ENCODE results near the gene DENND10.

Gene DENND10

DNA sequence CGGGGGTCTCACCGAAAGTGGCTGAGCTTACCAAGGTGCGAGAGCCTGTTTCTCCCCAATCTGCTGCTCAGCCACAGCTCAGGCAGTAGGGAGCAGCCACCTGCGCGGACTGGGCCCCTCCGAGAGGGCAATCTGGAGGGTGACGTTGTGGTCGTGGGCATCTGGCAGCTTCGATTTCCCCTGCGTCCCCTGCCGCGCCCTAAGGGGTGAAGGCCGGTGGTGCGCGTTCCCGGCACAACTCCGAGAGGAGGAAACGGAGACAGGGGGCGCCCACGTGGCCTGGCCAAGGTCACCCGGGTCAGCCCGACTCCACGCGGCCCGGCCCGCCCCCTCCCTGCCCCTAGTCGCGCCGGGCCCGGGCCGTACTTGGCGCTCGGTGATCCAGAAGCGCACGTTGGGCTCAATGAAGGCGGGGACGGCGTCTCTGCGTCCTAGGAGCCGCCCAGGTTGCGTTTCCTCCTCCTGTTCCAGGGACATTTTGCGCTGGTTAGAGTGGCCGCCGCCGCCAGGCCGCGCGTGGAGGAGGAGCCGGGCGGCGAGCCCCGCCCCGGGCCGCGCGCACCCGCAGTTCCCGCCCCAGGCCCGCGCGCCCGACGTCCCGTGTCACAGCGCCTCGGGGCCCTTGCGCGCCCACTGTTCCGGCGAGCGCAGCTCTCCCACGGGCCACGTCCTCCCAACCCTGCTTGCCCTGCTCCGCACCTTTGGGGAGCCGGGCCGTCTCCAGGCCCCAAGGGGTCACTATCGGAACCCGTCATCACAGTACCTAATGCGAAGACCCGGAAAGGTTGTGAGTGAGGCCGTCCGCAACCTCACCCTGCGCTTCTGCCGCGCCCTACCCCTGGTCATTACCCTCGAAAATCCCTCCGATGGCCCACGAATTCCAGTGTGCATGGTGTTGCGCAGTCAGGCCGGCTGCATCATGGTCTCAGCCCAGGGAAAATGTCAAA is 61.5 kb downstream of the DENND10 start, which contains the start of gene SFXN4:
Gene SFXN4 (minus strand): TSS at position 544 of the 947 bp plus-strand sequence. CDS start 67 bp downstream, at position 477.
- ChIA-PET POLR2A (interaction anchor here (0.6 to 0.9 kb wide), 3 partner anchors 10 to 14 kb away, joined by 3 read pairs; partner anchors contain the start of gene PRDX3), CTCF (no interaction called here)
- peak; percentile 46 for TF ChIP-seq L3MBTL2 (conservative IDR thresholded peaks at IDR 0.05)
- TF ChIP-seq FOXM1 (IDR thresholded peaks at IDR 0.05; ENCODE audit: borderline replicate concordance), result 0 out of 2 replicates have a peak, but pooled peaks have one; percentile 40
- no peak for TF ChIP-seq TARDBP (IDR thresholded peaks at IDR 0.05)
- peak; percentile 90 for DNase-seq (ENCODE audit: extremely low spot score)

- no peak for DNase-seq (ENCODE audit: extremely low spot score)
- TF ChIP-seq CTBP1 (IDR thresholded peaks at IDR 0.05; ENCODE audit: borderline replicate concordance) (no peak), SUZ12 (IDR thresholded peaks at IDR 0.05) (no peak), PKNOX1 (IDR thresholded peaks at IDR 0.05) (no peak), FOXM1 (IDR thresholded peaks at IDR 0.05; ENCODE audit: borderline replicate concordance) (no peak), HDGF (IDR thresholded peaks at IDR 0.05; ENCODE audit: borderline replicate concordance) (no peak), BHLHE40 (IDR thresholded peaks at IDR 0.05; ENCODE audit: borderline replicate concordance) (no peak), NFRKB (IDR thresholded peaks at IDR 0.05) (no peak), L3MBTL2 (conservative IDR thresholded peaks at IDR 0.05) (no peak), FOXA1 (IDR thresholded peaks at IDR 0.05) (no peak), ARNT (IDR thresholded peaks at IDR 0.05) (no peak)
- ChIA-PET POLR2A (no interaction called here), CTCF (no interaction called here)
These were observed 62.2 kb downstream of the DENND10 start for GRCh38 chr10:119166118-119166500.

- DNase-seq (ENCODE audit: extremely low spot score), result no peak
- ChIA-PET CTCF (no interaction called here), POLR2A (no interaction called here)
- TF ChIP-seq TARDBP (IDR thresholded peaks at IDR 0.05) (no peak), HDGF (IDR thresholded peaks at IDR 0.05; ENCODE audit: borderline replicate concordance) (no peak), ELF4 (IDR thresholded peaks at IDR 0.05) (no peak)
These were observed 62.7 kb downstream of the DENND10 start for GRCh38 chr10:119166564-119166963.

DNA sequence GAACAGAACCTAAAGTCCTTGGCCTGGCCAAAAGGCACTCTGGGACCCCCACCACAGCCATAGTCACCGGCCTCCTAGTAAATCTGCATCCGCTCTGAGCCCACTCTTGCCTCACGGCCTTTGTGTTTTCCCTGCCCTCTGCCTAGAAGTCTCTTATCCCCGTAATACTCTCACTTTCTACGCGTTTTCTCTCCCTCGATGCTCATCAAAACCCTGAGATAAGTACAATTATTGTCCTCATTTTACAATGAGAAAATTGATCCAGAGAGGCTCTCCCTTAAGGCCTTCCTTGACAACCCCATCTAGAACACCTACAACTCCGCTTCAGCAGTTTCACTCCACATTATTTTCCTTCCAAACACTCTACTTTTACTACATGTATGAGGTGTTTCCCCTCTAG is 63.1 kb downstream of the DENND10 start:
- TF ChIP-seq LEF1 (IDR thresholded peaks at IDR 0.05; ENCODE audit: borderline replicate concordance), result no peak
- no peak for TF ChIP-seq ELF4 (IDR thresholded peaks at IDR 0.05)
- TF ChIP-seq PKNOX1 (IDR thresholded peaks at IDR 0.05), result no peak
- ChIA-PET POLR2A (no interaction called here), CTCF (no interaction called here)
- DNase-seq (ENCODE audit: extremely low spot score), result no peak

- ChIA-PET POLR2A (no interaction called here), CTCF (no interaction called here)
- DNase-seq (ENCODE audit: extremely low spot score), result no peak
- TF ChIP-seq FOXK2 (IDR thresholded peaks at IDR 0.05) (no peak), ARNT (IDR thresholded peaks at IDR 0.05) (no peak), LEF1 (IDR thresholded peaks at IDR 0.05; ENCODE audit: borderline replicate concordance) (no peak), PKNOX1 (IDR thresholded peaks at IDR 0.05) (no peak), CTBP1 (IDR thresholded peaks at IDR 0.05; ENCODE audit: borderline replicate concordance) (no peak), BHLHE40 (IDR thresholded peaks at IDR 0.05; ENCODE audit: borderline replicate concordance) (no peak)
These were observed 70.2 kb downstream of the DENND10 start for GRCh38 chr10:119174109-119174508.

GRCh38 chr10:119176166-119176565 is 72.3 kb downstream of the DENND10 start:
- ChIA-PET CTCF (no interaction called here), POLR2A (interaction anchor here (1.0 kb wide), 2 partner anchors 11 to 366 kb away, joined by 3 read pairs; no protein-coding TSS in a partner anchor)
- DNase-seq (ENCODE audit: extremely low spot score), result no peak
- TF ChIP-seq CTBP1 (IDR thresholded peaks at IDR 0.05; ENCODE audit: borderline replicate concordance), result no peak
- TF ChIP-seq LEF1 (IDR thresholded peaks at IDR 0.05; ENCODE audit: borderline replicate concordance), result no peak
- no peak for TF ChIP-seq ZNF384 (IDR thresholded peaks at IDR 0.05)
- TF ChIP-seq FOXK2 (IDR thresholded peaks at IDR 0.05), result no peak
- no peak for TF ChIP-seq BHLHE40 (IDR thresholded peaks at IDR 0.05; ENCODE audit: borderline replicate concordance)
- no peak for TF ChIP-seq HDGF (IDR thresholded peaks at IDR 0.05; ENCODE audit: borderline replicate concordance)
- no peak for TF ChIP-seq ELF4 (IDR thresholded peaks at IDR 0.05)
- TF ChIP-seq FOXM1 (IDR thresholded peaks at IDR 0.05; ENCODE audit: borderline replicate concordance), result no peak

DNA sequence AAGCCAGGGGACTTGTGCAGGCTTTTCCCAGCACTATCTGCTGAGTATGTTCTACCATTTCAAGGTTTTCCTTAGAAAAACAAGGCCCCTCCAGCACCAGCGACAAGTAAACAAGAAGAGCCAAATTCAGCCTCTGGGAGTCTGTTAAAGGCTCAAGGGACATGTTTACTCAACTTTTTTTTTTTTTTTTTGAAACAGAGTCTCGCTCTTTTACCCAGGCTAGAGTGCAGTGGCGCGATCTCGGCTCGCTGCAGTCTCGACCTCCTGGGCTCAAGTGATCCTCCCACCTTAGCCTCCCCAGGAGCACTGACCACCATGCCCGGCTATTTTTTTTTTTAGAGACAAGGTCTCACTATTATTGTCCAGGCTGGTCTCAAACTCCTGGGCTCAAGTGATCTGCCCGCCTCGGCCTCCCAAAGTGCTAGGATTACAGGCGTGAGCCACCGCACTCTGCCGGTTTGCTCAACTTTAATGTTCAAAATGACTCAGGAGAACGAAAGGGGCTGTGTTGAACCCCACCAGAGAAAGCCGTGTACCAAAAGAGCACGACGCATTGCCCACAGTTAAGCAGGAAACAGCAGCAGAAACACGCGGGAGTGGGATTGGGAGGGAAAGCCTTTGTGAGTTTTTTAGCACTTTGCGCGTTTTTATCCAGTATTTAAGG is 73.9 kb downstream of the DENND10 start:
- TF ChIP-seq ZNF384 (IDR thresholded peaks at IDR 0.05) (peak; percentile 50; the same call in 1 of the 2 replicates), HDGF (IDR thresholded peaks at IDR 0.05; ENCODE audit: borderline replicate concordance) (no peak), SP1 (IDR thresholded peaks at IDR 0.05) (no peak), PKNOX1 (IDR thresholded peaks at IDR 0.05) (no peak), CTBP1 (IDR thresholded peaks at IDR 0.05; ENCODE audit: borderline replicate concordance) (no peak), ELF4 (IDR thresholded peaks at IDR 0.05) (no peak), TARDBP (IDR thresholded peaks at IDR 0.05) (no peak), L3MBTL2 (conservative IDR thresholded peaks at IDR 0.05) (peak; percentile 73)

More for the DNA sequence above, 73.9 kb downstream of the DENND10 start:
- ChIA-PET CTCF (no interaction called here), POLR2A (no interaction called here)
- DNase-seq (ENCODE audit: extremely low spot score), result no peak

All from HEK293T (cell line).